NCI-H1092 (cell line): ENCODE results near the gene PSIP1.
"Not testable (repeated sequence)": the region's sequence is repeated elsewhere in the genome, so short reads cannot be mapped to it uniquely, and the experiment has no call there.

ENCODE experiments used
- DNase-seq: peaks from one replicate; lab custom pipeline; 2025; lab: John Stamatoyannopoulos, UW

PSIP1 gene

GRCh38 chr9:15510789-15511575 is at the start of gene PSIP1:
Gene PSIP1, minus strand, starts transcription at chr9:15510970. Its CDS starts 782 bp downstream, at chr9:15510188.
- peak; percentile 87 for DNase-seq

GRCh38 chr9:15553528-15553898 is 42.7 kb upstream of the PSIP1 start:
- no peak for DNase-seq

- DNase-seq = peak; percentile 97
Observed at GRCh38 chr9:15552636-15553527, 42.1 kb upstream of the PSIP1 start, which contains the start of gene CCDC171. Gene CCDC171, plus strand, starts transcription at chr9:15553043. Its CDS starts 11,046 bp downstream, at chr9:15564089.

GRCh38 chr9:15549611-15550010 is 38.8 kb upstream of the PSIP1 start:
- DNase-seq = no peak

GRCh38 chr9:15543047-15543813 is 32.5 kb upstream of the PSIP1 start:
- DNase-seq = no peak

GRCh38 chr9:15542624-15543023 is 31.9 kb upstream of the PSIP1 start:
- DNase-seq = no peak

- no peak for DNase-seq
Observed at GRCh38 chr9:15541872-15542271, 31.1 kb upstream of the PSIP1 start.

- DNase-seq = no peak
Observed at GRCh38 chr9:15531380-15531779, 20.6 kb upstream of the PSIP1 start.

GRCh38 chr9:15529566-15530324 is 19.0 kb upstream of the PSIP1 start:
- no peak for DNase-seq

GRCh38 chr9:15527035-15527434 is 16.3 kb upstream of the PSIP1 start:
- not testable (repeated sequence) for DNase-seq

- DNase-seq = no peak
Observed at GRCh38 chr9:15525958-15526357, 15.2 kb upstream of the PSIP1 start.

- no peak for DNase-seq
Observed at GRCh38 chr9:15524845-15525455, 14.2 kb upstream of the PSIP1 start.

GRCh38 chr9:15522130-15522755 is 11.5 kb upstream of the PSIP1 start:
- no peak for DNase-seq

- no peak for DNase-seq
Observed at GRCh38 chr9:15521254-15521653, 10.5 kb upstream of the PSIP1 start.

GRCh38 chr9:15519831-15520230 is 9.1 kb upstream of the PSIP1 start:
- no peak for DNase-seq

GRCh38 chr9:15513335-15513734 is 2.6 kb upstream of the PSIP1 start:
- DNase-seq = no peak

- DNase-seq = no peak
Observed at GRCh38 chr9:15512889-15513288, 2.1 kb upstream of the PSIP1 start.

GRCh38 chr9:15512204-15512603 is 1.4 kb upstream of the PSIP1 start:
- no peak for DNase-seq

- peak; percentile 51 for DNase-seq
Observed at GRCh38 chr9:15509931-15510788, 610 bp downstream of the PSIP1 start.

GRCh38 chr9:15505921-15506320 is 4.8 kb downstream of the PSIP1 start:
- DNase-seq = no peak
